ENCODE measurements around the gene ZNF407.

ZNF407 gene

DNA sequence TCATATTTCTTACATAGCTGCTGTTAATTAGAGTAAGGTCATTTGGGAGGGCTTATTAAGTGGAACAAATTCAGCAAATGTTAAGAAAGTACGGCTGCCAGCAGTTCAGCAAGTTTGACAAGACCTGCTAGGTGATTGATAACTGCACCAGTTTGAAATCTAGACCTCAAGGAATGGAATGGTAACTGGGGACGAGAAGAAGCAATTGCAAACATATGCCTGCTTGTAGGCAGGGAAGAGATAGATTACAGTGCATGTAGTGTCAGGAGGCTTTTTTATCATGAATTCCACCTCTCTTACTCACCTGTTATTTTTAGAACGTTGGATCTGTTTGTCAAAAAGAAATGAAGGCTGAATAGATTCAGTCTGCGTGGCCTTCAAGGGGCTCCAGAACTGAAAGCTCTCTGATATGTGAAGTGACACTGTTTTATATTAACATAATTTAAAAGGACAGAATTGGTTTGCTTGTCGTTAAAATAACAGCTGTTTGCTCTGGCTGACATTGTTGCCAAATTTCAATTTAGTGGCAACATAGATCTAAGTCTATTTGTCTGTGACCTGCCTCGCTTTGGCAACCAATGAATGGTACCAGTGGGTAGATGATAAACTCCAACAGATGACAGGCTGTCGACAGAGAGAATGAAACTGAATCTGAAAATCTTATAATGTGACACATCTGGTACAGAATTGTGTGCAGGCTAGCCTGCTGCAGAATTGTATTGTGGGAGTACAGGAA is 199.3 kb downstream of the ZNF407 start:
- no peak for DNase-seq

DNA sequence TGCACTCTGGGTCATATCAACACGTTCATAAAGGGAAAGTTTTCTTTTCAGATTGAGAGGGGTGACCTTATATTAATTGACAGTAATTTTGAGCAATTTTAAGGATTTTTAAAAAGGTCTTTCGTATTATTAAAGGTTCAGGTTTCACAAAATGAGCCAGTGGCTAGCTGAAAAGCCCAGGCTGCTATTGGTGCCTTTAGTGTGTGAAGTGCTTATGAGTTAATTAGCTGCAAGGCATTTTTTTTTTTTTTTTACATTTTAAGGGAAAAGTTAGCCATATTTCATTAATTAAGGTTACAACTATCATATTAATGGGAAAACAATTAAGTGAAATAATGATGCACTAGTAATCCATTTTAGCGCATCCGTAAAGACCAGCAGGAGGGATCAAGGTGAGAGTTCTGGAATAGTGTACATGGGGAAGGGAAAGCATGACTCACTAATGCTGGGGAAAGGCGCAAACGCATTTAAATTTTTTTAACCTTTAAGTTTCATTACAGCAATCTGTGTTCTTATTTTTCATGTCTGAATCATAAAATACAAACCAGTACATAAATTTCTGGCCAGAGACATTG is 200.0 kb downstream of the ZNF407 start:
- no peak for DNase-seq

DNA sequence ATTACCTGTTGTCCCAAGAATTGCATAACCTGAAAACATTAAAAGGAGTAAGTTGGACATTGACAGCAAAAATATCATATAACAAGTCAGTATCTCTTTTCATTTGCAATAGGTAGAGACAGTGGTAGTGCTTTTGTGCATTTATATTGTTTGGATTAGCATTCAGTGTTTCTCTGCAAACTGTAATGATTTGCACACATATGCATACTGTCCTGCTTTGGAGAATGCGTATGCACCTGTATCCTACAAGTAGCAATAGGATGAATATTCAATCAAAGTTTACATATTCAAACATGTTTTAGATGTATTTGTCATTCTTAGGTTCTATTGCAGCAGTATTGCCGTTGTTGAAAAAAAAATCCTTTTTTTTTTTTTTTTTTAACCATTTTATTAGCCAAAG is 201.9 kb downstream of the ZNF407 start:
- no peak for DNase-seq

DNA sequence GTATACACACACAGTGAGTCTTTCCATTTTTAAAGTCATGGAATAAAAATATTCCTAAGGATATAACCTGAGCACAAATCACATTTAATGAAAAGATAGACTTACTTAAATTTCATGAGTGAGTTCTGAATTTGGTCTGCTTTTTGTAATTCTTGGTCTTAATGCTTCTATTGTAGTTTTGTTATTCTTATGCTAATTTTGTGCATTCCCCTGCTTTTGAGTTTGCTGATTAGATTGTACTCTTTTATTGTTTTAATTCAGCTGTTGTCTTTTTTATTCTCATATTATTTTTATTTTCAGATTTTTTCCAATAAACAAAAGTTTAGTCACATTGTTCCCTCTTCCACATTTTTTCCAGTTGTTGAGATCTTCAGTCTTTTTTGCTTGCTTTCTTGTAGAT is 202.4 kb downstream of the ZNF407 start:
- DNase-seq = no peak

DNA sequence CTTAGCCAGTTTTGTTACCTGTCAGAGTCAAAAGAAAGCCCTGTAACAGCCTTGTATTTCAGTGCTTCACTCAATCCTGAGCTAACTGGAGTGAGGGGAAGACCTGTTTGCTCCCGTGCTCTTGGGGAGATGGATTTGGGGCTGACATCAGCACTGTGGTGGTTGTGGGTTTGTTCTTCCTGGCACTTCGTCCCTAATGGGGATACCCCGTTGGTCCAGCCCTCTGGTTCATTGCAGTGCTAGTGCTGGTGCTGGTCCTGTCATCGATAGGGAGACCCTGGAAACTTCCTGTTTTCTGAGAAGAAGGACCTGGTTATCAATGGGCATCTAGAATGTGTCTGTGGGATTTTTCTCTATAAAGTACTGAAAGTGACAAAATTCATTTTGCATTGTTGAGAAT is 205.4 kb downstream of the ZNF407 start:
- no peak for DNase-seq

DNA sequence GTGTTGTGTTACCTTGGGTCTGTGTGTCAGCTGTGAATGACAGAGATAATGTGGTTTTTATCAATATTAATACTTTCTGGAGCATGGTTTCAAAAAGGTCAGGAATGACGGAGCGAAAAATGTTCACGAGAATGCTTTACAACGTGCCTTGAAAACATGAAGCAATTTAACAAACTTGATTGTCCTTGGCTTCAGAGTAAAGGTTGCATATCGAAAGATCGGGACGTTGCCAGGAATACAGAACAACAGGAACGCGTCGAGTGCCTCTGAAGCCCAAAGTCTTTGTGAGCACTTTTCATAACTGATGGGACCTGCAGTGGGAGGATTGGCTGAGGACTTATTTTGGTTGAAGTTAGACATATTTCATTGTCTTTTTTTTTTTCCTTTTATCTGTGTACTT is 206.1 kb downstream of the ZNF407 start:
- DNase-seq = no peak

DNA sequence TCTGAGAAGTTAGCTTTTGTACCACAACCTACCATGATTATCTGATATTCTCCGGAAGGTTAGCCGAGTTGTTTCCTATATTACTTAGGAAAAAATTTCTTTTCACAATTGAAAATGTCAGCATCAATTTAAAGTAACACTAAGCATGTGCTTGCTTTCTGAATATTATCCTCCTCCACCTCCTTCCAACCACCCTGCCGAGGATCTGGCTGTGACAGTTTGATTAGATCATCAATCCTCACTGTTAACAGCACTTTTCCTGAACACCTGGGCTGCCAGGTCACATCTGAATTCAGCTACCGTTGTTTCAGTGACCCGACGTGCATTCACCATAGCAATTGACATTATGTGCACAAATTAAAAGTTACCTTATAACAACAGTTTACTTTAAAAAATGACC is 207.0 kb downstream of the ZNF407 start:
- no peak for DNase-seq

DNA sequence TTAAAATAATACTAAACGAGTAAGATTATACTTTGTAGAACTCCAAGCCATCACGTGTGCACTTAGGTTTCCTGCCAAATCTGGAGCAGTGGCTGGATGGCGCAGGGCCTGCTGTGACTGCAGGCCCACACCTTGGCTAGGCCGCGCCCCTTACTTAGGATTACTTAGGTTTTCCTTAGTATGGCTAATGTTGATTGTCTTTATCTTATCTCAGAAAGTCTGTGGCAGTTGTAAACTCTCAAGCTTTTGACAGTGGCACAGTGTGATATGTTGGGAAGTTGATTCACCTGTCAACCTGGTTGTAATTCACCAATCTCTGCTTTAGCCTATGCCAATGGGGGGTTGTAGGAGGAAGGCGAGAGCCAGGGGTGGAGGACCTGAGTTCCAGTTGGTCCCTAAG is 208.4 kb downstream of the ZNF407 start:
- no peak for DNase-seq

DNA sequence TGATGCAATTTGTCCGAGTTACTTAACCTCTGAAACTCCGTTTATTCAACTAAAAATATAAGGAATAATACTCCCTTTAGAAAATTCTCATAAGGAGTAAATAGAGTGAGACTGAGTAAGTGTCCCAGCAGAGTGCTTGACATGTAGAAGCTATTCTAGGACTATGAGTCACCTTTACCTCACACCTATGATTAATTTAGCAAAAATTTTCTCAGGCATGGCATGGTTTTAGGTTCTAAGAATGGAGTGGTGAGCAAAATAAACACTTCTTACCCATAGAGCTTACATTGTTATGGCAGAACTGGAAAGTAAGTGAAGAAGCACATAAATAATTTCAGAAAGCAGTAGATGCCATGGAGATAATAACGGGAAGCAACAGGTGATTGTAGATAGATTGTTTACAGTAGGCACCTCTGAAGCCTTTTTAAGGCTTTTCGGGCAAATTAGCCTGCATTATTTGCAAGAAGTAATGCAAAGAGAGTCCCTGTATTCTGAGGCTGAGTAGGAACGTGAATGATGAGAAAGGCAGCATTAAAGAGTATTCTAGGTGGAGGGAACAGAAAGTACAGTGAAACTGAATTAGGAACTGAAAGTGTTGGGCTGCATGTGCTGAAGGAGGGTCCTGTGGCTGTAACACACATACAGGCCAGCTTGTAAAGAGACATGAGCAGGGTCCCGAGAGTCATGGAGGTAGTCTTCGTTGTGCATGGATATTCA is 209.2 kb downstream of the ZNF407 start:
- DNase-seq = no peak

DNA sequence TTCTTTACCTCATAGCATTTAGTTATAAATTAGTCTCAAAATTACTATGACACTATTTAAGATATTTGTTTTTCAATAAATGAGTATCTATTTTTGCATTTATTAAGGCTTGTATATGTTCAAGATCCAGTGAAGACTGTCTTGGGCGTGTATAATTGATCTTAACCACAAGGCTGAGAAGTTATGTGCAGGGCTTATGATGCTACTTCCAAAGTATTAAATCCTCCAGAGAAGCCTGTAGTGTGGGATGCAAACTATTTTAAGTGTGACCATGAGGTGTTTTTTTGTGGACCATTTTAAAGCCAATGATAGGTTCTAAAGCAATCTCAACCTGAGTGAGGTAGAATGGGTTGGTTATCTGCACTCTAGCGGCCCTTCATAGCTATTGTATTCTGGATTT is 219.9 kb downstream of the ZNF407 start:
- DNase-seq = no peak

DNA sequence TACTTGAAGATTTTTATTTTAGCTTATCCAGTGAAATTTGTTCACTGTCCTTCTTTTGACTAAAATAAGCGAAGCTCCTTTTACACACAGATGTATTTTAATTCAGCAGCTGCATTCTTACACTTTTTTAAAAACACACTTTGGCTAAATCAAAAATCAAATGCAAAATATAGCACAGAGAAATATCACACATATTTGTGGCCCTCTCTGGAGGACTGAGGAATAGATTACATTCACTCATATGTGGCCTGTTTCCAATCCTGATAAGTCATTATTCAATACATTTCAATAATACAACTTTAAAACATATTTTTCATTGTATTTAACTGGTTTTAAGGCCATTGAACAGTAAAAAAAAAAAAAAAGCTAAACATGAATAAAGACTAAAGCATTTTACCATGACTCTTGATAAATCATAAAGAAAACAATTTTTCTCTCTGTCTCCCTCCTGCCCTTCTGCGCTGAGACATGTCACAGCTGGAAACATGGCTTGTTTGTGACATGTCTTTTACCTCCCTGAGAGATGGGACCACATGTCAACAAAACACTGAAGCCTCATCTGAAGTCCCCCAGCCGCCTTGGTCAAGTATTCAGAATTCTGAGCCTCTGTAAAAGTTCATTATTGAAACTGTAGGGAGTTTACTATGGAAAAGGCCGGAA is 221.0 kb downstream of the ZNF407 start:
- DNase-seq = no peak

DNA sequence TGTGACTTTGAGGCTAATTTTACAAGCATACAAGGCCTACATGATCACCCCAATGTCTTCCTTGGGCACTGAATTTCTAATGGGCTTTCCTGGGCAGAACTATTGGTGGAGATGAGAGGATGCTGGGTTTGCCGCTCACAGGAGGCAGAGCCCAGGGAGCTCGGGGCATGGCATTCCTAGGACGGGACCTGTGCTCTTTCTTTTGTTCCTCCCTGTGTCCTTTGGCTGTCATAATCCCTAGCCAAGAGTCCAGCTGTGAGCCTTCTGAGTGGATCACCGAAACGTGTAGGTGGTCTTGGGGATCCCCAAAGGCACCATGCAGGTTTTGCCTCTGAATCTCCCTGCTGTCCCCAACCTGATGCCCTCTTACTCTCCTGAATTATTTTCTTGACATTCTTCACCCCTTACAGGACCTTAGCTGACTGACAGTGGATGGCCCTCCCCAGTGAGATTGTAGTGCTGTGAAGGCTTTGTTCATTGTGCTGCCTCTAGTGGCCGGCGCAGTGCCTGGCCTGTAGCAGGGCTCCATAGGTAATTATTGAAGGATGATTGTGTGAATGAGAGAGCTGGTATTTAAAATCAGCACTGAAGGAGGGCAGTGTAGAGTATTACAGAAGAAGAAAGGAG is 221.9 kb downstream of the ZNF407 start:
- no peak for DNase-seq

DNA sequence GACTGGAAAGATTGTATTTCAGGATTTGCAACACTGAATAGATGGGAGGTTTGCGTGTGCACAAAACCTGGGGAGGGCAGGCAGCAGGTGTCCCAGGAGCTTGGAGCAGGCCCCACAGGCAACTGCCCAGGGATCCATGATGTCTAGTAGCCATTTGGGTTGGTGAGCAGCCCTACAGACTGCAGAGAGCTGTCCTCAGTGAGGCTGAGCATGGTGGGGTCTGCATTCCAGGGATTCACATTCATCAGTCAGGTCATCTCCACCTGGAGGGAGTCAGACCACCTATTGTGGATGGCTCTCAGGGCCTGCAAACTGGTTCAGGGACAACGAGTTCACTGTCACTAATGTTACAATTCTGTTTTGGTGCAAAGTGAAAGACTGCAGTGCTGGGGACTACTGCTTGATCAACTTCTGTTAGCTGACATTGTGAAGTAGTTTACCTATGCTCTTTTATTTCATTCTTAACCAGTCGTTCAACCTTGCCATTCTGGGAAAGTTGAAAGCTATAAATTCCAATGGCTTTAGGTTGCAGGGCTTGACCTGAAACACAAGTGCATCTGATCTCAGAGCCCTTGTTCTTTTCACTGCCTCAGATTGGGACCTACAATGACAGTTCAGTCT is 222.6 kb downstream of the ZNF407 start:
- no peak for DNase-seq

DNA sequence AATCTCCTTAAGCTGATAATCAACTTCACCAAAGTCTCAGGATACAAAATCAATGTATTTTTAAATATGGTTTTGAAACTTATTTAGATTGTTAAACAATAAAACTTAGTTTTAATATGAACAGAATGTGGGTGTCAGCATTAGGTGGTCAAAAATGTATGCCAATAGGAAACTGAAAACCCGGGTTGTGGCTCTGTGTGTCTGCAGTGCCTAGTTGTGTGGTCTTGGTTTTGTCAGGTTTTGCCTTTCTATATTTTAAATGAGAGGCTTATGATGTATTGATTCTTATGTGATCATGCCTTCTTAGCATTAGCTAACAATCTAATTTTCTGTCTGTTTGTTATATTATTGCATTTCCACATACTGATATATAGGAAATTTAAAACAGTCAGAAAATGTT is 227.8 kb downstream of the ZNF407 start:
- no peak for DNase-seq

DNA sequence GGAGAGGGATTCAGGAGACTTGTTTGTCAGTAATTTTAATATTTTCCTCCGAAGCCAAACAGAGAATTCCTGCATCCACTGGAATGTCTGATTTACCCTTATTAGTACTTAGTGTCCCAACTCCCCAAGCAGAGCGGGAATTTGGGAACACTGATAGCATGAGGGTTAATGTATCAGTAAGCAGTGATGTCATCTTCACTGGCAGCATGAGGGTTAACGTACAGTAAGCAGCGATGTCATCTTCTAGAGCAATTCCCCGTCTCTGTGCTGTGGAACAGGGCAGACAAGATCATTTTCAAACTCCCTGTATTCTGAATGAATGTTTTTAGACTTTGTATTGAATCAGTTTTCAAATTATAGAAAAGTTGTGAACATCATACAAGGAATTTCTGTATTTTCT is 228.9 kb downstream of the ZNF407 start:
- no peak for DNase-seq

DNA sequence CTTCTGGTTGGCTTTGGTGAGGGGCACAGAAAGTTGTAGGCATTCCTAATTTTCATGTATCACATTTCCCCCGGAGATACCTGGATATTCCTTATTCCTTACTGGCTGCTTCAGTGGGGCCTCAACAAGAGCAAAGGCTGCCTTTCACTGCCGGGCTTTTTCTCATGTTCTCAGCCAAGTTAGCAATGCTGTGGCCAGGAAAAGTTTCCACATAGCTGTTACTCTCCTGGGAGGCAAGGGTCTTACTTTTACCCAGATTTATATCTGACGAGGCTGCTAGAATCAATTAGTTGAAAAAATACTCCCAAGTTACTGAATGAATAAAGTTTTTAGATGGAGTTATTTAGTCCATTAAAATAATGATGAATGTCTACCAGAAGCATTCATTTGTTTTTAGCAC is 230.5 kb downstream of the ZNF407 start:
- no peak for DNase-seq

DNA sequence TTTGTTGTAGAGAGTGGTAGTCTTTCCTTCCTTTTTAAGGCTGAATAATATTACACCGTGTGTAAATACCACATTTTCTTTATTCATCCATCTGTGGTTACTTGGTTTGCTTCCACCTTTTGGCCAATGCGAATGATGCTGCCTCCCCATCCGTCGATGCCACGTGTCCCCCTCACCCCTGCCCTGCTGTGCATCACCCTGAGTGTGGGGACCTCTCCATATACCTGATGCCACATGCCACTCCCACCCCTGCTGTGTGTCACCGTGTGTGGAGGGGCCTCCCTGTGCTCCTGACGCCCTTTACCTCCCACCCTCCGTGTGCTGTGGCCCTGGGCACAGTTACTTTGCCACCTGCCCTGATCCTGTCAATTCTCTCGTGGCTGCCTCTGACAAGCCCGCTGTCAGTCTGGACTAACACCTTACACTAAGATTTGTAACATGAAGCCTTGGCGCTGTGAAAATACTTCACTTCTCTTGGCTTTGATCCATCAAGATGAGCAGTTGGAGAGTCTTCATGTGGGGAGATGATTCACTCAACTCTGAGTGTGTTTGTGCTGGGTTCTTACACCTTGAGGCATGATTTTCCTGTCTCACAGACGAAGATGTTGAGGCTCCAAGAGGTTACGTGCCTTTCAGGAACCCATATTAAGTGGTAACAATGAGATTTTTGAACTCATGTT is 234.0 kb downstream of the ZNF407 start:
- DNase-seq = no peak

DNA sequence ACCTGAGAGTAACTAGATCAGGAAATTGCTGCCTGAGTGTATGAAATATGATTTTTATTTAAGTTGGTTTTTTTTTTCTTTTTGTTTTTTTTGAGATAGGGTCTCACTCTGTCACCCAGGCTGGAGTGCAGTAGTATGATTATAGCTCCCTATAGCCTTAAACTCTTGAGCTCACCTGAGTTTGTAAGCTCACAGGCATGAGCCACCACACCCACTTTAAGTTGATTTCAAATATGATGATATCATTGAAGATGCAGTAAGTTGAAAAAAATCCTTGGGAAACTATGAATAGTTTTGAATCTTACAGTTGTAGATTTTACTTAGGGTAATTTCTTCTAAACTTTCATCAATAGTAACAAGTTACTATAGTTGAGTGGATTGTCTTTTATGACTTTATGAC is 234.7 kb downstream of the ZNF407 start:
- no peak for DNase-seq

DNA sequence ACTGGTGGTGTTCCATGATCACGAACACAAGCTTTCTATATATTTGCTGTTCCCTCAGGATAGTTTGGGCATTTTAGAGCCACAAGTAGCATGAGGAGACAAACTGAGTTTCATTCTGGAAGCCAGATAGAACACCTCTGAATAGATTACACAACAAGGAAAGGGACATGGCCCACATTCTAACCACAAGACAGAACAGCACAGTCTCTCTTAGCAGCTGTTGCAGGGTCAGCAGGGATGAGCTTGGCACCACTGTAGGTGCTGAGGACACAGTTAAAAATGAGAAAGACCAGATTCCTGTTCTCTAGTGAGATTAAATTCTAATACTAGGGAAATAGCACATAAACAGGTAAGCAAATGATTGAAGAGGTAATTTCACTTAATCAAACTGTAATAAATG is 235.3 kb downstream of the ZNF407 start:
- DNase-seq = no peak

DNA sequence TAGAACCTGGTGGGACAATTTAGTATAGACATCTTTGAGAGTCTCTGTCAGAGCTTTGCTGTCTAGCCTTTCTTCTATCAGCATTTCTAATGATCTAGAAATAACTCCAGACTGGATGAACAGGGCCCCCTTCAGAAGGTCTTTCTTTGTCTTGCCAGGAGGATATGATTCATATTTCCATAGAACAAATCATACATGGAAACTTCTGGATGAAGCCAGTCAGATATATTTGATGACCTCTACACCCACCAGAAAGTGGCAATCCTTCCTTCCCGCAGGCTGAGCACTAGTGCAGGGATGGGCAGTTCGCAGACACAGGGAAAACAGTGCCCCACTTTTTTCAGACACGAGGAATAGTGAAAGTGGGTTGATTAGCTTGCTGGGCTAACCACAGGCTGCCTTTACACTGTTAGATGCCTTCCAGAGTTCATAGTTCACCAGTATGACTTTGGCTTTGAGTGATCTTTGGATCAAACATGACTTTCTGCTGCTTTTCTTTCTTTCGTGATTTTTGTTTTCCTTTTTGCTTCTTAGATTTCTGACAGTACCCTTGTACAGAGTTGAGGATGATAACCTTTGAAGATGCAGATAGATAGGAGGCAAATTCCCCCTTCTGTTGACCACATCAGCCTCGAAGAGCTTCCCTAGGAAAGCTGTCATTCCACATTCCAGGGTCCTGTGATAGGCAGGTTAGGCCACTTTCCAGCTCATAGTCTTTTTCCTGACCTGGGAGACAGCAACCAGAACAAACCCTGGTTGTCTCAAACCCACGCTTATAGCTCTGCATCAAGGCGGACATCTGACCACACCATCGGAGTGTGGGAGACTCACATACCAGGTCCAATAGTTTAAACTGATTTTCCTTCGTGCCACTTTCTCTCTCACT is 237.0 kb downstream of the ZNF407 start:
- DNase-seq = no peak

Measured in CD4-positive, alpha-beta T cell treated with Interleukin-4 for 4 hours (primary cell).